ENCODE results near the gene AGTR1.
"Not testable (repeated sequence)": the region's sequence is repeated elsewhere in the genome, so short reads cannot be mapped to it uniquely, and the experiment has no call there.

AGTR1 gene

DNA sequence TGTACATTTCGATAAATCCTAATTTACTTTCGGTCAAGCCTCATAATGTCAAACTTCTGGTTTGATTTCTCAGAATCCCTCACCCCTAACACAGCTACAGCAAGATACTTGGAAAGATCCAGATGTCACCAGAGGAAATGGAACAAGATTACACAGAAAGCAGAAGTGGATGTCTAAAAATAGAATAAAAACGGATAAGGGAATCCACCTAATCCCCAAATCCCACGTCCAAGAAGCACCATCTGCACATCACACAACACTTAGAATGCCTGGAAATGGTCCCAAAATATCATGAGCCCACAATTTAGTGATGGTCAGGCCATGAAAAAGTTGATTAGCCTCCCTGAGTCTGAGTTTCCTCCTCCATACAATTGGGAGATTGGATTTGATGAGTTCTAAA is 61.7 kb downstream of the AGTR1 start:
- peak; percentile 9 for DNase-seq

DNA sequence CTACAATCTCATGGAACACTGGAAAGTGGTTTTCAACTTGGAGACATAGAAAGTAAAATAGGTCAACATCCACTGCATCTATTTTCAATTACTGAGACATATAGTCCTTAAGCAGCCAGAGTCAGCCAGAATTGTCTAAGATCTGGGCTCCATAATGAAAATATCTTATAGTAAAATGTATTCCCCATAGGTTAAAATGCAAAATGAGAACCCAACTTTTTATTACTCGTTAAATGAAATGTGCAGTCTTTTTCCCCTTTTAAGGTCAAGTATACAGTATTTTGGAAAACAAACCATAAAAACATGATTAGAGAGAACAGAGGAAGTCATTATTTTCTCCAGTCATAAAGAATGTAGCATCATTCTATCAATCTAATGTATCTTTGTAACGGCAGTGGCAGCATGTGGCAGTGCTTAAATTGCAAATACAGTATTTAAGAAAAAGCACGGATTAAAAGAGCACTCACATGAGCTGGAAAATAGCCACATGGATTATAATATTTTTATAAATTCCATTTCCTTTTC is 65.5 kb downstream of the AGTR1 start:
- no peak for DNase-seq

DNA sequence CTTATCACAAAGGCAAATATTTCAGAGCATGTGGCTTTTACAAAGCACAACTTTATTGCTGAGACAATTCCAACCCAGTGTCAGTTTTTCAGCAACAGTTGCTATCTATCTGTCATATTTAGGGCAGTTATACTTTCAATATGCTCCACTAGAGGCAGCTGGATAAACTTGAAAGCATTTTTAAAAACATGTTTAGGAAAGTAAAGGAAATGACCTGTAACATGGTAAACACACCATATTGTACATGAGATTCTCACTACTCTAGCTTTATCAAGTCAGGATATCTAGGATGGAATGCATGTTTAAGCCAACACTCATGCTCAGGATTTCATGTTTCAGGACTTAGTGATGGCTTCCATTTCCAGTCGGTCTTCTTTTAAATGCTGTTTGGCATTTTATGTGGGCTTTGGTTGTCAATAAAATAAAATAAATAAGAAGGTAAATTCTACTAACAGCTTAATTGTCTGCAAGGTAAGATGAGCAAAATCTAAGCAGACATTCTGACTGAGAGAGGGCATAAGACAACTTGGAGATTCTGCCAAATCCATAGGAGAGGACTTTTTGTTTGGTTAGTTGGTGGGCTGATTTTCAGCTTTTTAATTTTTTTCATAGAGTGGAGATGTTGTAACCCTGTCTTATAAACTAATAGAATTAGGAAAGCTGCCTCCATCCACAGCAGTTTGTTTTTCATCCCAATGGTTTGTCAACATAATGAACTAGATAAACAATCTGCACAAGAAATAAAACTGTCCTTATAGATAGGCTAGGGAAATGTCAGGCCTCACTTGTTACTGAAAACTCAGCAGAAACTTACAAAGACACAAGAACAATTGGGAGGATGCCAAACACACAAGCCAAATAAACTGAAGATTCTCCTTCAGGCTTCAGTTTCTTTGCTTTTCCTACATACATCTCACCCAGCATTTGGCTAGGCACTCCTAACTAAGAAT is 66.6 kb downstream of the AGTR1 start:
- DNase-seq: no peak

DNA sequence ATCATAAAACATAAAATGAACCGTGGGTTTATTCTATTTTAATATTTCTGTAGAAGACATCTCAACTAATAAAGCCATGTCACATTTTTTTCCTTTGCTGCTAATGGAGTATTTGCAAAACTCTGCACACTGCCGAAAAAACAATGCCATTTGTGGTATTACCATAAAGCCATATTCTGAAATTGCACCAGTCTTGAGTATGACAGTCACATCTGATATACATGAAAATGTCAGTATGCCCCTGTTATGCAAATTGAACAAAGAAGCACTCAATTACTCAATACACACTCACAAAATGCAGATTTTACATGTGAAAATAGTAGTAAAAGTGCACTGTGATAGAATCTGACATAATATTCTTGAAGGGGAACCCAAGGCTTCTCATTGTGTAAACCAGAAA is 74.7 kb downstream of the AGTR1 start:
- DNase-seq: no peak

DNA sequence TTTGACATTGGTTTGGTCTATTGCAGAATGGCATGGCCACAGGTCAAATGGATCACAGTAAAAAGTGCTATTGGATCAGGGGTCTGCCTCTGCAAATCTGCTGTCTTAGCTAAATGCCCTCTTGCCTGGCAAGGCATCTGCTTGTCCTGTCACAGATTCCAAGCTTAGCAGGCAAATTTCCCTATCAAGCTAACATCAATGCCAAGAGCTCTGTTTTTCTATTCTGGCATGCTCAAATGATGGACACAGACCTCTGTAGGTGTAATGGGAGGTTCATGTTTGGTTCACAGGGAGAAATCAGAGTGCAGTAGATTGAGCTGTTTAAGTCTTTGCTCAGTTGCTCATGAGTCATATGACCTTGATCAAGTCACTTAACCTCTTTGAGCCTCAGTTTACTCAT is 75.1 kb downstream of the AGTR1 start:
- no peak for DNase-seq

GRCh38 chr3:148773805-148774204 is 76.1 kb downstream of the AGTR1 start:
- DNase-seq: no peak

GRCh38 chr3:148778926-148779325 is 81.2 kb downstream of the AGTR1 start:
- DNase-seq: no peak

GRCh38 chr3:148785026-148785425 is 87.3 kb downstream of the AGTR1 start:
- not testable (repeated sequence) for DNase-seq

GRCh38 chr3:148786159-148786558 is 88.5 kb downstream of the AGTR1 start:
- not testable (repeated sequence) for DNase-seq

GRCh38 chr3:148789146-148789545 is 91.4 kb downstream of the AGTR1 start:
- no peak for DNase-seq

GRCh38 chr3:148789906-148790305 is 92.2 kb downstream of the AGTR1 start:
- DNase-seq: no peak

DNA sequence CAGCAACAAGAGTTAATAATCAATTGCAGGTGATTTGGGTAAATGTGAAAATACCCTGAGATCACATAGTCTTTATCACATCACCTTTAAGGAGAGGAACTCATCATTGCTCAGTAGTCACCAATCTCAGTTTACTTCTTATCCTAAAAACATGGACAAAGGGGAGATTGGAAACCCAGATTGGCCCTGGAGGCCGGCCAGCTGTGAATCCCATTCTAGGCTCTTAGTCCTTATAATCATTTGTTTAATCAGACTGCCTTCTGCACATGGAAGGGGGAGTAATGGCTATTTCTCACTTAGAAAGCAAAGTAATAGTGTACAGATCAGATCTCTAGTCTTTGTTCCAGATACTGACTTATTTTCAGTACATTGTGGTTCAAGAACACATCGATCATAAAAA is 92.7 kb downstream of the AGTR1 start:
- no peak for DNase-seq

DNA sequence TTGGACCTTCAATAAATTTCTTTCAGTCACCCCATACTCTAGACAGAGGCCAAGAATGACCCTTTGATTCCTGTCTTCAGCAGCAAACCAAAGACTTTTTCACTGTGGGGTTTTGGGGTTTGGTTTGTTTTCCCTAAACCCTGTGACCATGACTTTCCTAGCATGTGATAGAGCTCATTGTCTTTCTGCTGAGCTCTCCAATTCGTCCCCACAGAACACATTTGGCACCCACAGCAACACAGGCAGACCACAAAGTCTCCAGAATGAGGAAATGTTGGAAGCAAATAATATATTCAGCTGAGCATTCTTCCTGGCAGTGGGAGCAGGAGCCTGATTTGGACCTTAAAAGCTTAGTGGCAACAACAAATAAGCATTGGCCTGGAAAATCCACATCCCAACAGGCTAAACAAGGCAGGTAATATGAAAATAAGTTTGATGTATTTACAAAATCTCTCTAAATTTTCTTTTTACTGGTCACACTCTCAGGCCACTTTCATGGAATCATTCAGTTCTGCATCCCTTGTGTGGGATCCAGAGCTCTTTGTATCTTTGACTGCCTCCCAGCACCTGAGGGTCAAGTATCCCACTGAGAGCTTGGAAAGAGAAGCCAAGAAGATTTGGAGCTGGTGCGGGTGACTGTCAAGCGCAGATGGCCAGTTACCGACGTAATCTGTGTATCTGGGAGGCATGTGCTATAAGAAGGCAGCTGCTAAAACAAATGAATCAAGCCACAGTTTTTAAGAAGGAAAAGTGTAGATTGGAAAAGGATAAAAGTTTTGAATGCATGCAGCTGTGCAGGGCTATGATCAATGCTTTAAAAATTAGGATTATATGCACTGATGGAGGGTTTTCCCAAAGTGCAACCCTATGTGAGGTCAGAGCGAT is 93.4 kb downstream of the AGTR1 start:
- DNase-seq: no peak

- no peak for DNase-seq
Observed at GRCh38 chr3:148791920-148792319, 94.2 kb downstream of the AGTR1 start.

- peak; percentile 62 for DNase-seq
Observed at GRCh38 chr3:148792516-148792915, 94.8 kb downstream of the AGTR1 start.

All from hematopoietic multipotent progenitor cell treated with erythropoietin and hydrocortisone succinate and interleukin-3 and kit ligand, for 8 days (in vitro differentiated cells).